HepG2 (cell line): ENCODE measurements around the gene IL10. TPM values are rescaled to one million over a fixed set of nuclear protein-coding genes. Genes with fewer than 3 reads are reported as not detected.

Experiments
- CHCHD3 ChIP-seq: sonication (generic); formaldehyde crosslinking; IDR thresholded peaks from 2 replicates; pipeline ENCODE4 v1.8.0; 2022; ENCODE audit warnings: mild to moderate bottlenecking, missing genetic modification reagents, moderate library complexity
- KIAA2018 ChIP-seq: sonication (generic); formaldehyde crosslinking; IDR thresholded peaks from 2 replicates; pipeline ENCODE4 v1.5.0; 2020; ENCODE audit warnings: mild to moderate bottlenecking, missing genetic modification reagents, borderline replicate concordance
- ZEB1 ChIP-seq: IDR thresholded peaks from 2 replicates; pipeline ENCODE4 v1.6.1; 2012; ENCODE audit warnings: mild to moderate bottlenecking, low read depth, inconsistent platforms; ENCODE audit not compliant: insufficient replicate concordance
- ZZZ3 ChIP-seq: sonication (generic); formaldehyde crosslinking; IDR thresholded peaks from 2 replicates; pipeline ENCODE4 v1.4.0; 2020; ENCODE audit warnings: missing genetic modification reagents, mild to moderate bottlenecking, borderline replicate concordance
- polyA plus RNA-seq, 8 experiments: library from polyadenylated mRNA; depleted of rRNA in 3 of 8; stranded (reverse) in 7 of 8; unstranded in 1 of 8; fragments of >200 nt; fragmentation: Illumina TruSeq in 4 of 8; extraction: Trizol in 4 of 8; gene quantifications; 2 replicates each; pipeline versions ENCODE4 v1.2.1 to v1.2.3, GENCODE V29; 2011 to 2016; ENCODE audit warnings: low read depth in 4 of 8, missing spikeins in 1 of 8, mixed read lengths in 1 of 8; ENCODE audit not compliant: insufficient read depth in 1 of 8
- total RNA-seq, 5 experiments: library from RNA; depleted of rRNA; stranded (reverse); fragments of >200 nt; fragmentation: Illumina TruSeq; extraction: Trizol; gene quantifications; 2 replicates each; pipeline ENCODE4 v1.2.3, GENCODE V29; 2016; ENCODE audit warnings: low read depth in 1 of 5

IL10 gene
- total and polyA plus RNA-seq, 2 of the 13 experiments (the other 11 are each of a cell fraction or from before 2014, with no cell fraction given), result not detected

- TF ChIP-seq ZEB1, result no peak
- TF ChIP-seq KIAA2018 (CRISPR knock-in tag), result no peak
- no peak for TF ChIP-seq ZZZ3 (CRISPR knock-in tag)
- TF ChIP-seq CHCHD3 (CRISPR knock-in tag), result no peak
These were observed 49.2 kb upstream of the IL10 start (continued) for GRCh38 chr1:206821493-206821892.
